T-cell (primary cell): Measurements from ENCODE around the gene ETFB. TPM values are rescaled to one million over a fixed set of nuclear protein-coding genes. Genes with fewer than 3 reads are reported as not detected.

Source experiments
- ATAC-seq, 4 experiments: fragments of 200-7000 bp in 3 of 4; fragments of 150-1000 bp in 1 of 4; cut with Tn5 transposase; replicated peaks in 1 of 4; 1 replicate in 3 of 4; 2 replicates in 1 of 4; pipeline ENCODE4 v1.10.0; 2021; ENCODE audit warnings: moderate library complexity in 3 of 4, mild to moderate bottlenecking in 2 of 4, moderate number of reproducible peaks in 1 of 4
- CTCF ChIA-PET, 2 donors: fragments of 300-600 bp; sonication (Branson Sonifier 250); formaldehyde crosslinking; loops; one replicate each; lab custom pipeline; 2022; ENCODE audit warnings: antibody characterized with exemption in 2 of 2; lab: Charles Lee
- POLR2A ChIA-PET, 2 donors: fragments of 300-600 bp; sonication (Branson Sonifier 250); formaldehyde crosslinking; loops; one replicate each; lab custom pipeline; 2022; ENCODE audit warnings: antibody characterized with exemption in 2 of 2; lab: Charles Lee
- DNase-seq, 35 experiments: peaks; one replicate each; pipeline versions ENCODE4 v3.0.0 to v3.0.0-alpha.2; 2013 to 2023
- H3K27ac ChIP-seq: one replicate; pipeline ENCODE4 v1.5.1; 2013; ENCODE audit warnings: low read length
- H3K27me3 ChIP-seq, 2 experiments: replicated peaks in 1 of 2; 1 replicate in 1 of 2; 2 replicates in 1 of 2; pipeline versions ENCODE4 v1.6.1 to v1.7.0; 2013; ENCODE audit warnings: low read length in 1 of 2, mixed read lengths in 1 of 2; ENCODE audit not compliant: control insufficient read depth in 2 of 2, insufficient read depth in 2 of 2; ENCODE audit errors: extremely low read depth in 1 of 2
- H3K36me3 ChIP-seq, 2 donors: 1 replicate in 1 of 2; 2 replicates in 1 of 2; pipeline versions ENCODE4 v1.6.1 to v1.7.0; 2013; ENCODE audit warnings: low read length in 1 of 2; ENCODE audit not compliant: control insufficient read depth in 2 of 2, insufficient read depth in 1 of 2; ENCODE audit errors: extremely low read depth in 1 of 2
- H3K4me1 ChIP-seq, 2 experiments: 1 replicate in 1 of 2; 2 replicates in 1 of 2; pipeline versions ENCODE4 v1.6.1 to v1.7.0; 2013; ENCODE audit warnings: low read length in 2 of 2, mixed read lengths in 1 of 2; ENCODE audit not compliant: insufficient read depth in 2 of 2, control insufficient read depth in 1 of 2; ENCODE audit errors: extremely low read depth in 1 of 2
- H3K4me3 ChIP-seq, 2 donors: 1 replicate in 1 of 2; 2 replicates in 1 of 2; pipeline versions ENCODE4 v1.5.1 to v1.7.0; 2013; ENCODE audit warnings: mild to moderate bottlenecking in 2 of 2, low read length in 1 of 2, moderate library complexity in 1 of 2; ENCODE audit not compliant: control insufficient read depth in 1 of 2; ENCODE audit errors: extremely low read depth in 1 of 2
- H3K9me3 ChIP-seq: 2 replicates; pipeline ENCODE4 v1.7.0; 2013
- H3K27ac Mint-ChIP-seq, 2 donors: one replicate each; pipeline ENCODE4 v1.8.0; 2020 to 2021; ENCODE audit warnings: mild to moderate bottlenecking in 2 of 2, mixed read lengths in 2 of 2
- H3K27me3 Mint-ChIP-seq, 2 donors: one replicate each; pipeline ENCODE4 v1.8.0; 2021 to 2022; ENCODE audit warnings: mixed read lengths in 2 of 2
- H3K36me3 Mint-ChIP-seq: one replicate; pipeline ENCODE4 v1.8.0; 2021; ENCODE audit warnings: mixed read lengths
- H3K4me1 Mint-ChIP-seq, 3 donors: one replicate each; pipeline ENCODE4 v1.8.0; 2020 to 2022; ENCODE audit warnings: mixed read lengths in 3 of 3, mild to moderate bottlenecking in 1 of 3
- H3K4me3 Mint-ChIP-seq, 3 donors: one replicate each; pipeline ENCODE4 v1.8.0; 2020 to 2022; ENCODE audit warnings: mild to moderate bottlenecking in 3 of 3, mixed read lengths in 3 of 3, moderate library complexity in 3 of 3
- H3K9me3 Mint-ChIP-seq, 3 donors: one replicate each; pipeline ENCODE4 v1.8.0; 2020 to 2022; ENCODE audit warnings: mixed read lengths in 3 of 3
- WGBS: methylation state at CpG from one replicate; pipeline ENCODE4 v1.1.5; 2013; ENCODE audit warnings: missing lambda C conversion rate; ENCODE audit not compliant: insufficient coverage; 5-methylcytosine and 5-hydroxymethylcytosine counted together
- total RNA-seq, 35 experiments: library from RNA in 6 of 35; stranded (reverse) in 6 of 35; fragments of 120-200 nt in 1 of 35; gene quantifications; one replicate each; pipeline versions ENCODE4 v1.2.1 to v1.2.4 and lab custom pipeline; 2013 to 2026

The ETFB gene
- total RNA-seq, 5 donors from 2014 or later (not counting 1 experiment from before 2014, with no cell fraction given), result 37.8 to 67.8 (median 61.1) TPM

GRCh38 chr19:51327066-51328001 lies 38.9 kb downstream of the ETFB start:
- ChIA-PET CTCF (no interaction called here), POLR2A (no interaction called here)
- DNase-seq, result peak in 30 of 35 experiments; percentile 18 to 59 (median 33)
- H3K36me3 ChIP-seq, result no peaks in the 10 kb centered on the region
- peaks cover 0 to 67% of the 10 kb centered on the region in 2 experiments for H3K27me3 ChIP-seq
- ATAC-seq, result peak; percentile 61 to 86 (median 70)
- 9% methylated on average over 53 of the region's 75 CpGs for WGBS
- no peaks in the 10 kb centered on the region for H3K9me3 ChIP-seq
- no peak overlapping the region for H3K27ac ChIP-seq
- Mint-ChIP-seq H3K36me3 (peaks cover 3% of the 10 kb centered on the region), H3K4me3 (peak overlapping the region in 2 of 3 donors; percentile 55 to 59), H3K4me1 (peaks cover 6 to 7% (median 7%) of the 10 kb centered on the region in 3 donors), H3K27ac (no peak overlapping the region), H3K27me3 (peaks cover 60 to 77% of the 10 kb centered on the region in 2 donors), H3K9me3 (peaks cover 0 to 4% (median 0%) of the 10 kb centered on the region in 3 donors)
- peaks cover 0 to 15% of the 10 kb centered on the region in 2 experiments for H3K4me1 ChIP-seq
- H3K4me3 ChIP-seq, result peak overlapping the region in 1 of 2 donors; percentile 40

- Histone ChIP-seq H3K36me3 (no peaks in the 10 kb centered on the region), H3K9me3 (no peaks in the 10 kb centered on the region), H3K4me3 (no peak overlapping the region), H3K4me1 (peaks cover 0 to 15% of the 10 kb centered on the region in 2 experiments), H3K27me3 (peaks cover 0 to 73% of the 10 kb centered on the region in 2 experiments), H3K27ac (no peak overlapping the region)
- H3K27me3 Mint-ChIP-seq, result peaks cover 54 to 72% of the 10 kb centered on the region in 2 donors
- peaks cover 3% of the 10 kb centered on the region for H3K36me3 Mint-ChIP-seq
- POLR2A ChIA-PET, result no interaction called here
- H3K4me1 Mint-ChIP-seq, result peaks cover 6 to 7% (median 7%) of the 10 kb centered on the region in 3 donors
- WGBS, result 18% methylated on average over 20 of the region's 36 CpGs
- CTCF ChIA-PET, result no interaction called here
- H3K27ac Mint-ChIP-seq, result peak overlapping the region in 1 of 2 donors; percentile 27
- ATAC-seq (no peak), DNase-seq (no peak)
- H3K4me3 Mint-ChIP-seq, result peak overlapping the region in 1 of 3 donors; percentile 59
- H3K9me3 Mint-ChIP-seq, result peaks cover 0 to 4% (median 0%) of the 10 kb centered on the region in 3 donors
Observed at GRCh38 chr19:51326216-51327065, 39.7 kb downstream of the ETFB start.

GRCh38 chr19:51325161-51325976 lies 40.8 kb downstream of the ETFB start:
- Mint-ChIP-seq H3K4me1 (peaks cover 6 to 7% (median 7%) of the 10 kb centered on the region in 3 donors), H3K4me3 (no peak overlapping the region), H3K27ac (peak overlapping the region in 1 of 2 donors; percentile 17), H3K36me3 (no peaks in the 10 kb centered on the region), H3K9me3 (no peaks in the 10 kb centered on the region), H3K27me3 (peaks cover 51 to 69% of the 10 kb centered on the region in 2 donors)
- peak in 5 of 35 experiments; percentile 10 to 44 (median 15) for DNase-seq
- WGBS, result 63% methylated on average over 26 of the region's 26 CpGs
- ATAC-seq, result peak in 1 of 4 experiments; percentile 48
- CTCF ChIA-PET, result no interaction called here
- POLR2A ChIA-PET, result no interaction called here
- no peaks in the 10 kb centered on the region for H3K9me3 ChIP-seq
- H3K36me3 ChIP-seq, result no peaks in the 10 kb centered on the region
- peaks cover 0 to 70% of the 10 kb centered on the region in 2 experiments for H3K27me3 ChIP-seq
- H3K27ac ChIP-seq, result no peak overlapping the region
- peaks cover 0 to 15% of the 10 kb centered on the region in 2 experiments for H3K4me1 ChIP-seq
- H3K4me3 ChIP-seq, result no peak overlapping the region

GRCh38 chr19:51324167-51324481 lies 42.1 kb downstream of the ETFB start:
- ChIA-PET POLR2A (no interaction called here), CTCF (no interaction called here)
- peaks cover 47 to 58% of the 10 kb centered on the region in 2 donors for H3K27me3 Mint-ChIP-seq
- H3K9me3 Mint-ChIP-seq, result no peaks in the 10 kb centered on the region
- no peak overlapping the region for H3K27ac Mint-ChIP-seq
- Histone ChIP-seq H3K36me3 (no peaks in the 10 kb centered on the region), H3K27me3 (peaks cover 0 to 68% of the 10 kb centered on the region in 2 experiments), H3K4me1 (peaks cover 0 to 15% of the 10 kb centered on the region in 2 experiments), H3K27ac (no peak overlapping the region), H3K4me3 (no peak overlapping the region), H3K9me3 (no peaks in the 10 kb centered on the region)
- H3K4me1 Mint-ChIP-seq, result peaks cover 6 to 7% (median 7%) of the 10 kb centered on the region in 3 donors
- DNase-seq (no peak), ATAC-seq (no peak)
- no peaks in the 10 kb centered on the region for H3K36me3 Mint-ChIP-seq
- no peak overlapping the region for H3K4me3 Mint-ChIP-seq
- WGBS, result 80% methylated on average over 6 of the region's 6 CpGs

- ATAC-seq (no peak), DNase-seq (no peak)
- ChIA-PET POLR2A (no interaction called here), CTCF (no interaction called here)
- no peaks in the 10 kb centered on the region for H3K9me3 ChIP-seq
- H3K27ac ChIP-seq, result no peak overlapping the region
- Mint-ChIP-seq H3K9me3 (no peaks in the 10 kb centered on the region), H3K27me3 (peaks cover 47 to 56% of the 10 kb centered on the region in 2 donors), H3K36me3 (no peaks in the 10 kb centered on the region), H3K4me3 (no peak overlapping the region), H3K27ac (no peak overlapping the region), H3K4me1 (peaks cover 6 to 7% (median 7%) of the 10 kb centered on the region in 3 donors)
- H3K27me3 ChIP-seq, result peaks cover 0 to 68% of the 10 kb centered on the region in 2 experiments
- WGBS, result 81% methylated on average over 10 of the region's 29 CpGs
- peaks cover 0 to 15% of the 10 kb centered on the region in 2 experiments for H3K4me1 ChIP-seq
- H3K4me3 ChIP-seq, result no peak overlapping the region
- H3K36me3 ChIP-seq, result no peaks in the 10 kb centered on the region
Observed at GRCh38 chr19:51323481-51324166, 42.6 kb downstream of the ETFB start.
